Duodenal mucosa (tissue), 2 donors: ENCODE data around the gene VKORC1L1.

ENCODE experiments used
- H3K27ac ChIP-seq: one replicate; pipeline ENCODE4 v1.7.0; 2013; ENCODE audit warnings: low read depth, low read length
- H3K27me3 ChIP-seq, 2 donors: one replicate each; pipeline ENCODE4 v1.7.0; 2013; ENCODE audit warnings: low read length in 2 of 2, control low read depth in 1 of 2; ENCODE audit not compliant: insufficient read depth in 2 of 2, control insufficient read depth in 1 of 2
- H3K36me3 ChIP-seq, 2 donors: one replicate each; pipeline ENCODE4 v1.7.0; 2013; ENCODE audit warnings: low read length in 2 of 2, control low read depth in 1 of 2; ENCODE audit not compliant: insufficient read depth in 2 of 2, control insufficient read depth in 1 of 2
- H3K4me1 ChIP-seq, 2 donors: one replicate each; pipeline ENCODE4 v1.7.0; 2013; ENCODE audit warnings: low read length in 2 of 2, control low read depth in 1 of 2; ENCODE audit not compliant: insufficient read depth in 2 of 2, control insufficient read depth in 1 of 2
- H3K4me3 ChIP-seq, 2 donors: one replicate each; pipeline ENCODE4 v1.7.0; 2013; ENCODE audit warnings: low read length in 2 of 2, low read depth in 1 of 2
- H3K9ac ChIP-seq, 2 donors: one replicate each; pipeline ENCODE4 v1.7.0; 2013; ENCODE audit warnings: low read length in 2 of 2, low read depth in 1 of 2
- H3K9me3 ChIP-seq, 2 donors: one replicate each; pipeline ENCODE4 v1.7.0; 2013; ENCODE audit warnings: low read length in 2 of 2, control low read depth in 1 of 2; ENCODE audit not compliant: control insufficient read depth in 1 of 2

Gene VKORC1L1

DNA sequence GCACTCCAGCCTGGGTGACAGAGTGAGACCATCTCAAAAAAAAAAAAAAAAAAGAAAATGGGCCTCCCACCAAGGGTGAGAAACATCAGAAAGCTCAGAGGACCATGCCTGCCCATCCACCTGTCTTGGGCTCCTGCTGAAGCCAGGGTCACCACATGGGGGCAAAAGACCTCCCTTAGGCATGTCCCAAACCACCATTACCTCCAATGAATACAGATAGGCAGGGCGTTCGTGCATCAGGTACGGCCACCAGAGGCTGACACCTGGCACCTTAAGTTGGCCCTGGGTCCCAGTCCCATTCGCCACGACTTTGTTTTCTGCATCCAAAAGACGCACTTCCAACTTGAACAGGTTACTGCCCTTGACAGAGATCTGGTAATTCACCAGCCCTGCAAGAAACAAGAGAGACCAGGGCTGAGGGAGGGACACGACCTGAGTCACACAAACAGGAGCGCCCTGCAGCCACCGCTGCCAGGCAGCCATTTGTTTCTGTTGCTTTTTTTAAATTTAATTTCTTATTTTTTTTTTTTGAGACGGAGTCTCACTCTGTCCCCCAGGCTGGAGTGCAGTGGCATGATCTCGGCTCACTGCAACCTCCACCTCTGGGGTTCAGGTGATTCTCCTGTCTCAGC lies 103.1 kb downstream of the VKORC1L1 start:
- Histone ChIP-seq H3K27me3 (no peaks in the 10 kb centered on the region), H3K36me3 (peaks cover 22 to 58% of the 10 kb centered on the region in 2 donors), H3K9me3 (no peaks in the 10 kb centered on the region), H3K9ac (no peak overlapping the region), H3K4me1 (peaks cover 7 to 9% of the 10 kb centered on the region in 2 donors), H3K27ac (no peak overlapping the region), H3K4me3 (no peak overlapping the region)

- H3K4me1 ChIP-seq = peaks cover 8 to 9% of the 10 kb centered on the region in 2 donors
- H3K9me3 ChIP-seq = no peaks in the 10 kb centered on the region
- H3K4me3 ChIP-seq = no peak overlapping the region
- peaks cover 18 to 56% of the 10 kb centered on the region in 2 donors for H3K36me3 ChIP-seq
- H3K27ac ChIP-seq = no peak overlapping the region
- H3K27me3 ChIP-seq = no peaks in the 10 kb centered on the region
- no peak overlapping the region for H3K9ac ChIP-seq
Observed at GRCh38 chr7:65976659-65977196, 103.9 kb downstream of the VKORC1L1 start.

GRCh38 chr7:65978891-65979582 lies 106.2 kb downstream of the VKORC1L1 start:
- Histone ChIP-seq H3K27me3 (no peaks in the 10 kb centered on the region), H3K9me3 (no peaks in the 10 kb centered on the region), H3K4me1 (peaks cover 12 to 13% of the 10 kb centered on the region in 2 donors), H3K9ac (no peak overlapping the region), H3K4me3 (no peak overlapping the region), H3K36me3 (peaks cover 8 to 34% of the 10 kb centered on the region in 2 donors), H3K27ac (no peak overlapping the region)

GRCh38 chr7:65979583-65980477 lies 107.0 kb downstream of the VKORC1L1 start:
- peaks cover 12 to 13% of the 10 kb centered on the region in 2 donors for H3K4me1 ChIP-seq
- H3K27ac ChIP-seq = peak overlapping the region; percentile 44
- peak overlapping the region in 1 of 2 donors; percentile 43 for H3K9ac ChIP-seq
- peak overlapping the region in 1 of 2 donors; percentile 70 for H3K4me3 ChIP-seq
- no peaks in the 10 kb centered on the region for H3K27me3 ChIP-seq
- H3K9me3 ChIP-seq = no peaks in the 10 kb centered on the region
- peaks cover 5 to 26% of the 10 kb centered on the region in 2 donors for H3K36me3 ChIP-seq

DNA sequence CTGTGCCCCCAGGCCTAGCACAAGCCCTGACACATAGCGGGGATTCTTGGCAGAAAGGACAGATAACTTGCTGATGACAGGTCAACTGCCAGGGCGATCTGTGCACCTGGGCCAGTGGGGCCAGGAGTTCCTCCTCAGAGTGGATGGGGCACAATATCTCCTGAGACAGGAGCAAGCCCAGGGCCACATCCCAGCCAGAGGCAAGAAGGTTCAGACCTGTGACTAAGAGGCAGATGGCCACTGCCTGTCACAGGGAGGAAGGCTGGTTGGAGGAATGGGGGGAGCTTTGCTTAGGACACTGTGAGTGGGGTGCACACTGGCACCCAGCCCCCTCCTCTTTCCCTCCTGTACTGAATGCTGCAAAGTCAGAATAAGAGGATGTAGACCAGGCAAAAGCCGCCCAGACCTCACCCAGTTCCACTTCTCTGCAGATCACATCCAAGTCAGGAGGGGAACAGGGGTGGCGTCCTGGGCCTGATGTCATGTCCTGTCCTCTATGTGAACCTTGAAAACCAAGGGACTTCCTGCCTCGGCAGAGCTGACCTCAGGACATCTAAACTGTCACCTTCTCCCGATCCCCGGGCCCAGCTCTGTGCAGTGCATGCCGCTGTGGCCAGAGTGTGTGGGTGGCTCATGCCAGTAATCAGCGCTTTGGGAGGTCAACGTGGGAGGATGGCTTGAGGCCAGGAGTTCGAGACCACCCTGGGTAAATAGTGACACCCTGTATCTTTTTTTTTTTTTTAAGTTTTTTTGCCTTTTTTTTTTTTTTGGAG lies 107.8 kb downstream of the VKORC1L1 start:
- Histone ChIP-seq H3K4me3 (peak overlapping the region; percentile 70 to 82), H3K27me3 (no peaks in the 10 kb centered on the region), H3K9ac (peak overlapping the region; percentile 43 to 82), H3K4me1 (peaks cover 12 to 13% of the 10 kb centered on the region in 2 donors), H3K9me3 (no peaks in the 10 kb centered on the region), H3K27ac (peak overlapping the region; percentile 44), H3K36me3 (peaks cover 5 to 21% of the 10 kb centered on the region in 2 donors)

- Histone ChIP-seq H3K4me1 (peaks cover 12 to 13% of the 10 kb centered on the region in 2 donors), H3K9me3 (no peaks in the 10 kb centered on the region), H3K36me3 (peaks cover 5 to 11% of the 10 kb centered on the region in 2 donors), H3K27me3 (no peaks in the 10 kb centered on the region), H3K9ac (peak within 1 kb of the TSS; percentile 69 to 82), H3K4me3 (peak within 1 kb of the TSS; percentile 70 to 82), H3K27ac (peak within 1 kb of the TSS; percentile 52)
Observed at GRCh38 chr7:65981965-65982792, 109.3 kb downstream of the VKORC1L1 start, which contains the start of gene GUSB. Gene GUSB (minus strand): TSS chr7:65982213. CDS start chr7:65982183, 30 bp downstream.

GRCh38 chr7:65983965-65984658 lies 111.2 kb downstream of the VKORC1L1 start:
- Histone ChIP-seq H3K9ac (no peak overlapping the region), H3K36me3 (peaks cover 3 to 8% of the 10 kb centered on the region in 2 donors), H3K4me3 (no peak overlapping the region), H3K4me1 (peaks cover 12 to 13% of the 10 kb centered on the region in 2 donors), H3K9me3 (no peaks in the 10 kb centered on the region), H3K27ac (no peak overlapping the region), H3K27me3 (no peaks in the 10 kb centered on the region)

DNA sequence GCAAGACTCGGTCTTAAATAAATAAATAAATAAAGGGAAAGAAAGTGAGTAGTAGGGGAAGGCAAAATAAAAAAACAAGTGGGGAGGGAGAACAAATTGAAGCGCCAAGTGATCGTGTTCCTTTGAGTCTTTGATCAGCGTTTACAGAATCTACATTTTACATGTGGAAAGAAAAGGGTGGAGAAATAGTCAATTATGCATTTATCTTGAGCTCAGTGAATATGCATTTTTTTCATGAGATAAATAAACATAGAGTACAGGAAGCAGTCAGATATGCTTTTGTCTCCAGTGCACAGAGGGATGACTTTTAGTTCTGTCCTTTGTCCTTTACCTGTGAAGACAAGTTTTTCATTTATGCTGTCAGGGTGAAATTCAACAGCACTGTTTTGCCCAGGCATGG lies 115.2 kb downstream of the VKORC1L1 start:
- no peak overlapping the region for H3K27ac ChIP-seq
- no peaks in the 10 kb centered on the region for H3K27me3 ChIP-seq
- no peaks in the 10 kb centered on the region for H3K4me1 ChIP-seq
- H3K4me3 ChIP-seq = no peak overlapping the region
- no peak overlapping the region for H3K9ac ChIP-seq
- H3K36me3 ChIP-seq = no peaks in the 10 kb centered on the region
- H3K9me3 ChIP-seq = no peaks in the 10 kb centered on the region
